HG03108 (cell line): Measurements from ENCODE around the gene CPS1.

ENCODE experiments used
- ATAC-seq: cut with Tn5 transposase; IDR thresholded peaks from one replicate; pipeline ENCODE4 v1.9.1; 2021; ENCODE audit warnings: moderate library complexity; ENCODE audit not compliant: unreplicated experiment

Gene CPS1

GRCh38 chr2:210604666-210605065 lies 48.3 kb downstream of the CPS1 start:
- ATAC-seq, result no peak

GRCh38 chr2:210606001-210606400 lies 49.6 kb downstream of the CPS1 start:
- no peak for ATAC-seq

DNA sequence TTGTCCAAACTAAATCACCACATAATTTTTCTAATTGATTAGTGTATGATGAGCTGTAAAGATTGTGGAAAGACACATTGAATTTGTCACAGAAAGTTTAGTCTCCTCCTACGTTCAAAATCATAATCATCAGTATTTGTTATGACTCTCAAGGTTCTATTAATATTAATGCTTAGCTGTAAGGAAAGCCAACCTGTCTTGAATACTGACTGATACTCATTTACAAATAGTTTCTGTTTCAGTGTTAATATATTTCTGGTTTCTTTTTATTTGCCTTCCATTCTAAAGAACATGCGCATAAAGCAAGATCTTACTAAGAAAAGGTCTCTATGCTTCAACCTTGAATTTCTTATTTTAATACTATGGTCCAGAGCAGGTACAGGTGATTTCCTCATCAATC lies 55.1 kb downstream of the CPS1 start:
- ATAC-seq, result no peak

DNA sequence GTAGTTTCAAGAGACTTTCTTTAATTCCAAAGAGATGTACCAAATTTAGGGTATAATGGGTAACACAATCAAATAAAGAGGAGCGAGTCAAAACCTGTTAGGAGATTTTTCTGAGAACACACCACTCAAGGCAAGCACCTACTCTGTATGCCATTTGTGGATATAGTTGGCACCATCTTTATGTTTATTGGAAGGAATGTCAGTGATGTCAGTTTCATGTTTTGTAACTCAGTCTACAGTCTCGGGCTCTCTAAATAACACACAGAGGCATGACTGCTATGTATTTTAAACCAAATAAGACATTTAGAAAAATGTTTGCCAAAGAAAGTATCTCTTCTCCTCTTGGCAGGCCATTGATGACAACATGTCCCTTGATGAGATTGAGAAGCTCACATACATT lies 59.7 kb downstream of the CPS1 start:
- ATAC-seq, result no peak

DNA sequence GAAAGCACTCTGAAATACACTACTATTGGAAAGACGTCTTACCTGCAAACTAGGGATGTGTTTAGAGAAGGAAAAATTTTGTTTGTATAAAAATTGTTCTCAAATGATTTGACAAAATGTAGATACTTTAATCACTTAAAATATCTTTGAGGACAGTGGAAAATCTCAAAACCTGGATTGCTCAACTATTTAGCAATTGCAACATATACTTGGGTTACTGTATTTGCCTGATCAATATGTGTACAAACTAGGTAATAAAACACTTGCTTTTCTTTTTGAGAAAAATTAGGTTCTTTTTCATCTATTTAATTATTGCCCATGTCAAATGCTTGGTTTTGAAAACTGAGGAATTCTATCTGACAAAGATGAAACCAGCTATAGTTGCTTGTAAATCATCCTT lies 60.9 kb downstream of the CPS1 start:
- no peak for ATAC-seq

- peak; percentile 73 for ATAC-seq
Measured at GRCh38 chr2:210617732-210618330, 61.4 kb downstream of the CPS1 start.

DNA sequence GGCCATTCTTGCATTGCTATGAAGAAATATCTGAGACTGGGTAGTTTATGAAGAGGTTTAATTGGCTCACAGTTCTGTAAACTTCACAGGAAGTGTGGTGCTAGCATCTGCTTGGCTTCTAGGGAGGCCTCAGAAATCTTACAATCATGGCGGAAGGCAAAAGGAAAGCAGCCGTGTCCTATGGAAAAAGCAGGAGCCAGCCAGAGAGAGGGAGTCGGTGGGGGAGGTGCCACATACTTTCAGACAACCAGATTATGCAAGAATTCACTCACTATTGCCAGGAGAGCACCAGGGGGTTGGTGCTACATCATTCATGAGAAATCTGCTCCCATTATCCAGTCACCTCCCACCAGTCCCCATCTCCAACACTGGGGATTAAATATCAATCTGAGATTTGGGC lies 64.1 kb downstream of the CPS1 start:
- no peak for ATAC-seq

DNA sequence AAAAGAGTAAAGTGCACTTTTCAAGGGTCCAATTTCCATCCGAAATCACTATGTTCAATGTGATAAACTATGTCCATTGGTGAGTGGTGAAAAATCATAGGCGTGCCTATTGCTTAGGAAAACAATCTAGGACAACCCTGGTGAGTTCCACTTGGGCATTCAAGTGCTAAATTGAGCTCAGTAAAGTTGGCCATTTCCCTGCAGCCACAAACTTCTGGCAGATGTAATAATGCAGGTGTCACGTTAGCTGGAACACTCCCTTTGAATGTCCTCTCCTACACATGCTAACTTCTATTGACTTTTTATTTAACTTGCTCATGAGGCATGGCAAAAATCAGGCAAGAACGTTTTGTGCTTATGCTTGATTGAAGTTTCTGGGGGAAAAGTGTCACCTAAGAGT lies 67.1 kb downstream of the CPS1 start:
- ATAC-seq, result no peak

GRCh38 chr2:210626849-210627248 lies 70.5 kb downstream of the CPS1 start:
- no peak for ATAC-seq

DNA sequence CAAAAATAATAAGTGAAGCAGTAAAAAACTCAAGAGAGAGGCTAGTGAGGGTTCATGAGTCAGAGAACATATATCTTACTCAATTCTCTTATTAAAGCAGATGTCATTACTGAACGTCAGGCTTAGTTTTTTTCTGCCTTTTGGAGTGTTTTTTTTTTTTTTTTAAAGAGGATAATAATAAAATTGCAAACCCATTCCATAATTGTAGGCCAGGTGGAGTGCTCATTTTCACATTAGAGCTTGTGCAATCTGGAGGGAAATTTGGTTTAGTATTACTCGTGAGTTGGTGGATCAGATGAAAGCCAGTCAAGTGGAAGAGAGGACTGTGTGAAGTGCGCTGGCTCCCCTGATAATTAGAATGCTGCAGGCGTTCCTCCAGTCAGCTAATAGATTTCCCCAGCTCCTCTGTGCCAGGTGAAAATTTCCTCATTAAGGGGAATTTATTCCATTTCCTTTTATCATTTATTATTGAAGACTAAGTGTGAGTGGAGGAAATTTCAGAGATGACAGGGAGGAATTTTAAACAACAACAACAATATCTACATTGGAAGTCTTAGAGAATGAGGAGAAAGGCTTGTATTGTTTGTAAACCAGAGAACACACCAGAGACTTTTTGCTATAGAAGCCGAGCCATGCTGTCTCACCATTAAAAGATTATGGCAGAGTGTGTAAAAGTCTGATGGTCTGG lies 74.6 kb downstream of the CPS1 start:
- no peak for ATAC-seq

DNA sequence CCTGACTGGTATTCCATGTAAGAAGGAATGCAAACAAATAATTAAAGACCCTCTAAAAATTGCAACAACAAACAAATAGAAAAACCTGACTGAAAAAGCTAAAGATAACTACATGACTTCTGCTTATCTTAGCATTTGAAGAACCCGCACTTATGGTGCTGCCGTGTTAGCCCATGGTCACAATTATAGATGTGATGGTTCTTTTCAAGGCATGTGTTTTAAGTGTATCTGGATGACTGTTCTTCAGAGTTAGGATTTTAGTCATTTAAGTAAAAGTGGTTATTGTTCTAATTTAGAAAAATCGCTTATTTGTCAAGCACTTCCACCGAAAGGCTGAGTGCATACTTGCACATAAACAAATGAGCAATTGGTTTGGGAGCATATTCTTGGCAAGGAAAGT lies 77.3 kb downstream of the CPS1 start:
- no peak for ATAC-seq

DNA sequence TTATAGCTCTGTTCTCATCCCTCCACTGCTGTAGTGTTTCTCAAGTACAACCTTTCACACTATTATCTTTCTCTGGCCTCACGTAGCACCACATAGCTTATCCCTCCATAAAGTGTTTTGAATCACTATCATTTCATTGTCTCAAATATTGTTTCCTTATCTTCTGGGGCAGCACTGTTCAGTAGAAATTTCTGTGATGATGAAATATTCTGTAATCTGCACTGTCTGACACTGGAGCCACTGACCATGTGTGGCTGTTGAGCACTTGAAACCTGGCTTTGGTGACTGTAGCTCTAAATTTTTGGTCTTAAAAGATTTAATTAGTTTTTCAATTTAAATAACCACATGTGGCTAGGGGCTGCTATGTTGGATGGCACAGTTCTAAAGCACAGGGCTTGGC lies 78.9 kb downstream of the CPS1 start:
- no peak for ATAC-seq

GRCh38 chr2:210642333-210642732 lies 85.9 kb downstream of the CPS1 start:
- ATAC-seq, result no peak

GRCh38 chr2:210647151-210647550 lies 90.8 kb downstream of the CPS1 start:
- ATAC-seq, result no peak

GRCh38 chr2:210654091-210654490 lies 97.7 kb downstream of the CPS1 start:
- ATAC-seq, result no peak

DNA sequence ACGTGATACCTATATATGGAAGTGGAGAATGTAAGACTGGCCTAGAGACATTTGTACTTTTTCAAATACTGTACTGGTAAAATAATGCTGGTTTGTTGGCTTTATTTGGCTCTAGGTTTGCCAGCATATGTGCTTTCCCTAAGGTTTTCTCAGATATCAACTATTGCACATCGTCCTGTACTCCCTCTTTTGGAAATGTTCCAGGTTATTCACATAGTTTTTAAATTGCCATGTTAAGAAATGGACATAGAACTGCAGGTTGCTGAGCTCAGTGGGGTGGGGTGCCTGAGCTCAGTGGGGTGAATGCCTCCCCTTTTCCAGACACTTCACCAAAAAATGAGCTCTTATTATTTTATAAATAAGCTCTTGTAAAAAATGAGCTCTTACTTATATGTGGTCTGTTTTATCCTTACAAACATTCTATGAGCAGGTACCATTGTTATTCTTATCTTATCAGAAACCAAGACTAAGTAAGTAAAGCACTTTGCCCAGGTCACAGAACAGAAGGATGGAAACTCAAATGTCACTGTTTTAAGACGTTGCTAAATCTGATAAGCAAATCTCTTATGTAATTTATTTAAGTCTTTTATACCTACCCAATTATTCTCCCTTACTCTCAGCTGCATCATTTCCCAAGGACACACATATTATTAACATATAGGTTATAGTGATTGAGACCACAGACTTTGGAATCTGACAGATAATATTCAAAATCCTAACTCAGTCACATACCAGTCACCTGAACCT lies 99.0 kb downstream of the CPS1 start:
- ATAC-seq, result no peak

- no peak for ATAC-seq
Measured at GRCh38 chr2:210657874-210658273, 101.5 kb downstream of the CPS1 start.

DNA sequence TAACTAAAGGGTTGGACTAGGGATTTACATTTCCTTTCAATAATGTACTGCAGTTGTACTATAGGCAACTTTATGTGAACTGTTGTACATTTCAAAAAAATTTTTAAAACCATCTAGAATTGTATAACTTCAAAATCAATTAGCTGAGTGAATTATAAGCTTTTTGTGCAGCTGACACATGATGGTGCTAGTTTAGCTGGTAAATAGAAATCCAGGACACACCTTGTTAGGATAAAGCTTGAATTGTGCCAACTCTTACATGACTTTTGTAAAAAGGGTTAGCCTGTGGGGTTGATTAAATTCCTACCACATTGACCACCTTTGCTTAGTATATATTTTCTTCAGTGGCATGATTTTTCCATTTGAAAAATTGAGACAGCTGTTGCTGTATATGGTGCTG lies 104.4 kb downstream of the CPS1 start:
- ATAC-seq, result no peak

- ATAC-seq, result no peak
Measured at GRCh38 chr2:210662560-210662959, 106.2 kb downstream of the CPS1 start.

DNA sequence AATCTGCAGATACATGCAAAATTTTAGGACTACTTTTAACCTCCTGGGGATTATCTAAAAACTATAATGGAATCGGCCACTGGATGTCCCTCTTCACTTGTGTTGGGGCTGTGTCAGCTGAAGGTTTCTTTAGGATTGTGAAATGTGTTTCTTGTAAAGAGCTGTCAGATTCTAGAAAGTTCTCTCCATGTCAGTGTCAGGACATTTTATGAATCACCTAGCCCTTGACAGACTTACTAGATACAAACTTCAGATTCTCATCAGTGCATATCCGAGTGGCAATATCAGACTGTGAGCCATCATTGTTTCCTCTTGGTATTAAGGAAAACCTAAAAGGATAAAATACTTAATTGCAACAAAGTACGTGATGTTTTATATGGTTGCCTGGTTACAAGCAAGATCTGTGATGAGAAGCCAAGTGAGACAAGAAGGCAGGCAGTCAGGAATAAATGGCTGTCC lies 107.3 kb downstream of the CPS1 start:
- no peak for ATAC-seq

- ATAC-seq, result no peak
Measured at GRCh38 chr2:210667711-210668110, 111.3 kb downstream of the CPS1 start.

GRCh38 chr2:210671065-210671464 lies 114.7 kb downstream of the CPS1 start:
- ATAC-seq, result no peak
